Measurements from ENCODE around the gene MRPS9.

Gene MRPS9

GRCh38 chr2:105037572-105038382 lies at the start of gene MRPS9:
Gene MRPS9, plus strand, starts transcription at chr2:105038069. Its CDS starts 24 bp downstream, at chr2:105038093.
- peak; percentile 90 for DNase-seq (ENCODE audit: low read depth)

DNA sequence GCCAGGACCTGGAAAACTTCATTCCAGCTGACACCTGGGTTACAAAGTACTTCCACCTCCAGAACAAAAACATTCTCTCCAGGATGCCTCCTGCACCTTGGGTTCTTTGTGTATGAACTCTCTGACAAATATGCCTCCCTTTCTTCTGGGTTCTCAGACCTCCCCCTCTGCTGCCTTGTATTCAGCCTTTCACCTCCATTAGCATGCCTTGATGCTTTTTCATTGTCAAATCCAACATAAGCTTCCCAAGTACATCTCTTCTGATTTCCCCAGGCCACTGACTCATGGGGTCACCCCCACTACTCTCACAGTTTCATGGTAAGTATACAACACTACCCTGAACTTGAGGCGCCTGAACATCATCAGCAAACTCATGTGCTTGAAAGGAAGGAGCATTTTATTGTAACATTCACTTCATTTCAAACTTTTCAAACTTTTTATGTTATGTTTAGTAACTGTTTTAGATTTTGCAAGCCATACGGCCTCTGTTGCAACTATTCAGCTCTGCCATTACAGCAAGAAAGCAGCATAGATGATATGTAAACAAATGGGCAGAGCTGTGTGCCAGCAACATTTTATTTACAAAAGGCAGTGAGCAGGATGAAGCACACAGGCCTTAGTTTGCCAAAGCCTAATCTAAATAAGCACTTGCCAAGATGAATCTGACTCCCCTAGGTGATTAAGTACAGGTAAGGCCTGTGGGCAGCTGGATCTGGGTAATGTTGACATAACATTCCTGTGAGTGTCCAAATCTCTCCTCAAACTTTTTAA lies 32.5 kb upstream of the MRPS9 start:
- DNase-seq (ENCODE audit: low read depth) = no peak

GRCh38 chr2:105007367-105007766 lies 30.5 kb upstream of the MRPS9 start:
- DNase-seq (ENCODE audit: low read depth) = no peak

- no peak for DNase-seq (ENCODE audit: low read depth)
Measured at GRCh38 chr2:105032476-105032875, 5.4 kb upstream of the MRPS9 start.

DNA sequence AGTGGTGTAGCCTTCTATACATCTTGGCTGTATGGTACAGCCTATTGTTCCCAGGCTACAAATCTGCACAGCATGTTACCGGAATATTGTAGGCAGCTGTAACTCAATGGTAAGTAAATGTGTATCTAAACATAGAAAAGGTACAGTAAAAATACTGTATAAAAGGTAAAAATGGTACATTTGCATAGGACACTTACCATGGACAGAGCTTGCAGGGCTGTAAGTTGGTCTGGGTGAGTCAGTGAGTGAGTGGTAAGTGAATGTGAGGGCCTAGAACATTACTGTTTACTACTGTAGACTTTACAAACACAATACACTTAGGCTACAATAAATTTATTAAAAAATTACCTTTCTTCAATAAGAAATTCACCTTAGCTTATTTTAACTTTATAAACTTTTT lies 3.7 kb upstream of the MRPS9 start:
- no peak for DNase-seq (ENCODE audit: low read depth)

DNA sequence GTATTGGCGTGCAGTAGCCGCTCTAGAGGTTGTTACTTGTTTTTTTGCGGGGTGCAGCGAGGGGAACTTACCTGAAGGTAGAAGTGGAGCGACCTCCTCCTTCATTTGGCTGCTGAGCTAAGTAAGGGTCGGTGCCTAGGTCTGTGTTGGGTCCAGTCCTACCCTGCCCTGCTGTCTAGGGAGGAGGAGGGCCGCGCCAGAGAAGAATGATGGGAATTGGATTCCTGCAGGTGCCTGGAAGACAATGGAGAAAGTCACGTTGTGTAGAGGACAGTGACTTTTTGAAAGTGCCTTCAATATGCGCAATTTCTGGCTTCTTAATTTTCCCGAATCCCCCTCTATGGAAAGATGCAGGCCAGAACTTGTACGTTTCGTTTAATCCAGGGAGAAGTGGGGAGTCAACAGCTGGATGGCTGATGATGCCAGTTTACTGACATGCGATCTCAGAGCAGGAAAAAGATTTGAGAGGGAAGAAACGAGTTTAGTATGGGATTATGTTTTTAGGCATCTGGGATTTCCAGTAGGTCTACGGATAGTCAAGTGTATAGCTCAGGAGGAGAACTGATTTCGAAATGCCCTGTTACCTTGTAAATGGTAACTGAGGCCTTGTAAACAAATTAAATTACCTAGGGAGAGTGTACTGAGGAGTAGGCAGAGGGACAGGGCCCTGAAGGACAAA lies 653 bp downstream of the MRPS9 start:
- DNase-seq (ENCODE audit: low read depth) = no peak

GRCh38 chr2:105039559-105039958 lies 1.7 kb downstream of the MRPS9 start:
- DNase-seq (ENCODE audit: low read depth) = no peak

DNA sequence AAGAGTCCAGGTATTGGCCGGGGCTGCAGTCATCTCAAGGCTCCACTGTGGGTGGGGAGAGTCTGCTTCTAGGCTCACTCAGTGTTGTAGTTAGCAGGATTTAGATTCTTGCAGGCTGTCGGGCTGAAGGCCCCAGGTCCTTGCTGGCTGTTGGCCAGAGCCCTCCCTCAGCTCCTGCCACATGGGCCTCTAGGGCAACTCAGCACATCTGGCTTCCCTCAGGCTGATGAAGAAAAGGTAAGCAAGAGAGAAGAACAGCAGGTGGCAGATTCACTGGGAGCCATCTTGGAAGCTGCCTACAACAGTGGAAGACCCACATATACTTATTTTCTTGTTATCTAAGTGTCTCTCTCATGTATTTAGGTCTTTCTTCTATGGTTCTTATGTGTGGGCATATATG lies 4.3 kb downstream of the MRPS9 start:
- DNase-seq (ENCODE audit: low read depth) = no peak

- DNase-seq (ENCODE audit: low read depth) = no peak
Measured at GRCh38 chr2:105052773-105053172, 14.9 kb downstream of the MRPS9 start.

DNA sequence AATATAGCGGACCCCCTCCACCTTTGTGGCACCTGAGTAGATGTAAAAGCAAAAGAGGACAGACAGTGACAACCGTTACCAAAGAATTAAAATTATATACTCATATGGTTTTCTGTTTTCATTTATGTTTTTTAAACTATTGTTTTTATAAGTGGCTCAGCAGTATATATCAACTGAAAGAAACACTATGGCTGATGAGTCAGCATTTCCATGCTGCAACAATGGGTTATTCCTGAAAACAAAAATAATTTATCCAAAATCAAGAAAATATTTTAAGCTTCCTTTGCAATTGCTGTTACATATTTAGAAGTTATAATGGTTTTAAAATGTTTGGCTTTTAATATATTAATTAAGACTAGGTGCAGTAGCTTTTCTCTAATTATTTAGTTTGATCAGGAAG lies 17.7 kb downstream of the MRPS9 start:
- DNase-seq (ENCODE audit: low read depth) = no peak

DNA sequence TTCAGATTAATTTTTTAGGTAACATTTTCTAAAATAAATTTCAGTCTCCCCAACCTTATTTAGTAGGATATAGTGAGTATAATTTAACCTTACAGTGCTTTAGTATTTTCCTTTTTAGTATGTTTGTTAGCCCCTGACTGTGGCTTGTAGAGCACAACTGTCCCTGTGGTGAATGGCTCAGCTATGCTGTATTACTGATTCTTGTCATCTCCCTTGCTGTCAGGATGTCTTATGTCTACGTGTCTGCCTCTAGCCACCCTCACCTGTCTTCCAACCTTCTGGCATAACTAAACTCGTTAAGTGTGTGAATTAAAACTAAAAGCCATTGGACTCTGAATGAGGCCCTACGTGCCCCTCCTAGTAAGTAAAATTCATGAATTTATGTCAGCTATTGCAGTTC lies 18.4 kb downstream of the MRPS9 start:
- no peak for DNase-seq (ENCODE audit: low read depth)

DNA sequence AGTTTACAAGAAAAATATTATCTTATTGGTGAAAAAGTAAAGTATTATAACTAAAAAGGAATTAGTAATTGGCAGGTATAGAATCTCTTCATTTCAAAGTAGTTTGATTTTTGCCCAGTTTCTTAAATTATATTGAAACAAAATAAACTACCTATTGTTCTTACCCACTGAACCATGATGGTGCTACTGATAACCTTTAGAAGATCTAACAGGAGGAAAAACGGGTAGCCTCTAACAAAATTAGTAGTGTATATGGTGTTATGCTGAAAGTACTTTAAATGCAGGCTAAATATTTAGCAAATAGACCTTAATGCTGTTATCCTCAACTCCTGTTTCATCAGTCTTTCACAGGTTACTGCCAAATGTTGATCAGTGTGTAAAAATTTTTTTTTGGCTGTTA lies 19.1 kb downstream of the MRPS9 start:
- no peak for DNase-seq (ENCODE audit: low read depth)

DNA sequence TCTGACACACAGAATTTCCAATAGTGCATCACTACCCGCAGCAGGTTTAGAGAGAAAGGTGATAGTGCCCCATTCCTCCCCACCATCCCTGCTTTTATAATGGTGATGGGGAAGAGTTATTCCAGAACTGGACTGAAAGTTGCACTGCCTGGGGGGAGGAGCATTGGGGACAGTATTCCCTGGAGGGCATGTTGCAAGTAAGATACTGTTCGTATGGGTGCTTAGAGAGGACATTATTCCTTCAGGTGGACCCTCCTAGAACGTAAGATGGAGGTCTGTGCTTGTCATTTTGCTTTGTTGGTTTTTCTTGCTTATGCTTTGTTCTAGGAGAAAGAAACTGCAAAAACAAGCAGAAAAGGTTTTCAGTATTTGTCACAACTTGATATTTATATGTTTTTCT lies 23.7 kb downstream of the MRPS9 start:
- no peak for DNase-seq (ENCODE audit: low read depth)

- no peak for DNase-seq (ENCODE audit: low read depth)
Measured at GRCh38 chr2:105062158-105062557, 24.3 kb downstream of the MRPS9 start.

- no peak for DNase-seq (ENCODE audit: low read depth)
Measured at GRCh38 chr2:105068387-105068786, 30.5 kb downstream of the MRPS9 start.

DNA sequence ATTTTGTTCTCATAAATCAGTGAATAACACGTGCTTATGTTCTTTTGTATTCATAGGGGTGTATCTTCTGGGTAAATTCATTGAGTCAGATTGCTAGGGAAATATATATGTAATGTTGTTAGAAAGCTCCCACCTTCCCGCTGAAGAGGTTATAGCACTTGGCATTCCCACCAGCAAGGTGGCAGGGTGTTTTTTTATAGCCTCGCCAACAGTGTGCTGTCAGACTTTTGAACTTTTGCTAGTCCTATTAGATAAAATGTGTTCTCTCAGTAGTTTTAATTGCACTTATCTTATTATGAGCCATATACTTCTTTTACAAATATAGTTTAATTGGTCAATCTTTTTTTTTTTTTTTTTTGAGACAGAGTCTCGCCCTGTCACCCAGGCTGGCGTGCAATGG lies 31.0 kb downstream of the MRPS9 start:
- DNase-seq (ENCODE audit: low read depth) = no peak

DNA sequence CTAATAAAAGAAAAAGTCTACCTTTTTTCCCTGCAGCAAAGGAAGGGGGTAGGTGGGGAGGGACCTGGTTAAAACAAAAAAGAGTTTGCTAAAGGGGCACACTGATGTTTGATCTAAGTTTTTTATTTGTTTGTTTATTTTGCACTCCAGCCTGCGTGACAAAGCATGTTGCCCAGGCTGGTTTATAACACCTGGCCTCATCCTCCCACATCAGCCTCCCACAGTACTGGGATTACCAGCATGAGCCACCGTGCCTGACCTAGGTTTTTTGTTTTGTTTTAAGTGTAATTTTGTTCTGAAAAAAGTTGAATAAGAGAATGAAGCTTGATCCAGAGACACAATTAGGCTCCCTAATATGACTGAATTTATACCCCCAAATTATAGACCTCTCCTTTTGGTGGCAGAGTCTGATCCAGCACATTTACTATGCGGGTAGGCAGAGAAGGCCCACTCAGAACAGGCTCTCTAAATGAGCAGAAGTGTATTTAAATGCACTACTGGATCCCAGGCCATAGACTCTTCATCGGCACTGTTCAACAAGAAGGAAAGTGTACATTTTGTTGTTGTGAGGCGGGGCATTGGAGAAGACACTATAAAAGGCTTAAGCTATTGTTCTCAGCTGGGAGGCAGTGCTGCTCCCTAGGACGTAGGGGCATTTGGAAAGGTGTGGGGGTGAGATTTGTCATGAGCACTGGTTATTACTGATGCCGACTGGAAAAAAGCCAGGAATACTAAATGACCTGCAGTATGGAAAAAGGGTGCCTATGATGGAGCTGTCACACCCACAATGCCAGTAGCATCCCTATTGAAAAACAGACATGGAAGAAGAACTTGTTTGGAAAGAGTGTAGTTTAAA lies 32.4 kb downstream of the MRPS9 start:
- DNase-seq (ENCODE audit: low read depth) = no peak

GRCh38 chr2:105071379-105071778 lies 33.5 kb downstream of the MRPS9 start:
- no peak for DNase-seq (ENCODE audit: low read depth)

DNA sequence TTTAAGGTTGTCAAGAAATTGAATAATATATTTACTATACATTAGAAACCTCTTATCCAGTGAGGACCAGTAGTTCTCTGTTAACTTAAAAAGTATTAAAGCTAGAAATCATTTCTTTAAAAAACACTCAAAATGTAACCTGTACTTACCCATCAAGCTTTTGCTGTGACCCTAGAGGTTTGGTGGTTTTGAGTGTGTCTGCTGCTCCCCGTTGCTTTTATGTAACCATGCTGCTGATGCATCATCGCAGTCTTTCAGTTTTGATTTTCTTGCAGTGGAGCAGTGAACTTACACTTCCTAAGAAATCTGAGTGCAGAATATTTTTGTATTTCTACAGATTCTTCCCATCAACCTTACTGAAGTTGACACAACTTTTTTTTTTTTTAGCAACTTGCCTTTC lies 34.2 kb downstream of the MRPS9 start:
- DNase-seq (ENCODE audit: low read depth) = no peak

DNA sequence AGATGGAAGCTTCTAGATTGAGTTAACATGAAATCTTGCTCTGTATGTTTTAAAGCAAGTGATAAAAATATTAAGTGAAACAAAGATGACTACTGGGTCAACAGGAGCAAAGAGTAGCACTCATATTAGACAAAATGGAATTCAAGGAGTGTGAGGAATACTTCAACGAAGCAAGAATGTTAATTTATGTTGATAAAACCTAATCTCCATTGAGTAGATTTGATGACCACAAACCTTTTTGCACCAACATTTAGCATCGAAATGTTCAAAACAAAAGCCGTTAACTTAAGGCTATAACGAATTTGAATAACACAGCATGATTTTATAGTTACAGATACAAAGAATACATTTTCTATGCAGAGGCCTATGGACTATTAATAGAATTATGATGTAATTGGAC lies 35.7 kb downstream of the MRPS9 start:
- DNase-seq (ENCODE audit: low read depth) = no peak

GRCh38 chr2:105076121-105076520 lies 38.3 kb downstream of the MRPS9 start:
- no peak for DNase-seq (ENCODE audit: low read depth)

GRCh38 chr2:105078906-105079495 lies 41.1 kb downstream of the MRPS9 start:
- no peak for DNase-seq (ENCODE audit: low read depth)

All from stimulated activated CD8-positive, alpha-beta memory T cell treated with anti-CD3 and anti-CD28 coated beads, Interleukin-15, amount 100 ng/mL, for 24 hours (primary cell).